Suprapubic skin (tissue), 4 donors: ENCODE data around the gene CES5A. TPM values are rescaled to one million over a fixed set of nuclear protein-coding genes. Genes with fewer than 3 reads are reported as not detected.

Experiments used
- DNase-seq, 2 donors: peaks; one replicate each; pipeline ENCODE4 v3.0.0-alpha.2; 2019; ENCODE audit warnings: low spot score in 2 of 2
- H3K27ac ChIP-seq: fragments of 200-600 bp; sonication (generic); one replicate; pipeline ENCODE4 v1.5.1; 2019
- H3K27me3 ChIP-seq: fragments of 200-600 bp; sonication (generic); one replicate; pipeline ENCODE4 v1.5.1; 2019
- H3K36me3 ChIP-seq: fragments of 200-600 bp; sonication (generic); one replicate; pipeline ENCODE4 v1.5.1; 2019
- H3K4me1 ChIP-seq: fragments of 200-600 bp; sonication (generic); one replicate; pipeline ENCODE4 v1.5.1; 2019
- H3K4me3 ChIP-seq: fragments of 200-600 bp; sonication (generic); one replicate; pipeline ENCODE4 v1.5.1; 2019; ENCODE audit warnings: mild to moderate bottlenecking
- H3K9me3 ChIP-seq: fragments of 200-600 bp; sonication (generic); one replicate; pipeline ENCODE4 v1.5.1; 2019
- EP300 ChIP-seq: sonication (generic); formaldehyde crosslinking; IDR thresholded peaks from one replicate; pipeline ENCODE4 v1.6.1; 2017; ENCODE audit warnings: antibody characterized with exemption
- POLR2A ChIP-seq, 2 donors: fragments of 450-650 bp; IDR thresholded peaks; one replicate each; pipeline ENCODE4 v1.6.1; 2017; ENCODE audit warnings: antibody characterized with exemption in 2 of 2, mild to moderate bottlenecking in 2 of 2, moderate library complexity in 2 of 2
- POLR2AphosphoS5 ChIP-seq, 3 donors: sonication (generic); formaldehyde crosslinking; IDR thresholded peaks; one replicate each; pipeline ENCODE4 v1.6.1; 2017; ENCODE audit warnings: antibody characterized with exemption in 3 of 3
- WGBS: methylation state at CpG from one replicate; pipeline ENCODE4 v1.1.5; 2018; 5-methylcytosine and 5-hydroxymethylcytosine counted together
- total RNA-seq, 4 donors: library from RNA; depleted of rRNA; stranded (reverse); fragments of >200 nt; gene quantifications; one replicate each; pipeline ENCODE4 v1.1.0, GENCODE V29; 2016
- TF ChIP-seq, protein P1 (sequence below), 2 donors: fragments of 200-600 bp in 1 of 2; fragments of 450-650 bp in 1 of 2; sonication (generic) in 1 of 2; IDR thresholded peaks; one replicate each; pipeline ENCODE4 v1.5.1; 2016 to 2019; ENCODE audit warnings: antibody characterized with exemption in 2 of 2, mild to moderate bottlenecking in 1 of 2, moderate library complexity in 1 of 2

CES5A gene
- under 1 TPM in 2 of 4 donors, not detected in 2; 0.30 to 0.60 TPM for total RNA-seq

- no peak for DNase-seq
- Histone ChIP-seq H3K27ac (no peak within 1 kb of the TSS), H3K27me3 (peaks cover 9% of the 10 kb centered on the region), H3K4me1 (no peaks in the 10 kb centered on the region), H3K9me3 (no peaks in the 10 kb centered on the region), H3K4me3 (no peak within 1 kb of the TSS), H3K36me3 (no peaks in the 10 kb centered on the region)
- WGBS, result 56% methylated on average over 2 of the region's 2 CpGs
- no peak for TF ChIP-seq EP300
- no peak for TF ChIP-seq POLR2A (IDR thresholded peaks at IDR 0.05)
- no peak for TF ChIP-seq POLR2AphosphoS5 (IDR thresholded peaks at IDR 0.05)
- TF ChIP-seq, protein P1, sequence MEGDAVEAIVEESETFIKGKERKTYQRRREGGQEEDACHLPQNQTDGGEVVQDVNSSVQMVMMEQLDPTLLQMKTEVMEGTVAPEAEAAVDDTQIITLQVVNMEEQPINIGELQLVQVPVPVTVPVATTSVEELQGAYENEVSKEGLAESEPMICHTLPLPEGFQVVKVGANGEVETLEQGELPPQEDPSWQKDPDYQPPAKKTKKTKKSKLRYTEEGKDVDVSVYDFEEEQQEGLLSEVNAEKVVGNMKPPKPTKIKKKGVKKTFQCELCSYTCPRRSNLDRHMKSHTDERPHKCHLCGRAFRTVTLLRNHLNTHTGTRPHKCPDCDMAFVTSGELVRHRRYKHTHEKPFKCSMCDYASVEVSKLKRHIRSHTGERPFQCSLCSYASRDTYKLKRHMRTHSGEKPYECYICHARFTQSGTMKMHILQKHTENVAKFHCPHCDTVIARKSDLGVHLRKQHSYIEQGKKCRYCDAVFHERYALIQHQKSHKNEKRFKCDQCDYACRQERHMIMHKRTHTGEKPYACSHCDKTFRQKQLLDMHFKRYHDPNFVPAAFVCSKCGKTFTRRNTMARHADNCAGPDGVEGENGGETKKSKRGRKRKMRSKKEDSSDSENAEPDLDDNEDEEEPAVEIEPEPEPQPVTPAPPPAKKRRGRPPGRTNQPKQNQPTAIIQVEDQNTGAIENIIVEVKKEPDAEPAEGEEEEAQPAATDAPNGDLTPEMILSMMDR (IDR thresholded peaks at IDR 0.05), result no peak
These were observed at the start of gene CES5A for GRCh38 chr16:55875273-55875672. Gene CES5A, minus strand, starts transcription at chr16:55875373. Its CDS starts 152 bp downstream, at chr16:55875221.

GRCh38 chr16:55922662-55923061, 47.5 kb upstream of the CES5A start:
- Histone ChIP-seq H3K9me3 (no peaks in the 10 kb centered on the region), H3K4me3 (no peak overlapping the region), H3K4me1 (no peaks in the 10 kb centered on the region), H3K36me3 (no peaks in the 10 kb centered on the region), H3K27me3 (peaks cover 13% of the 10 kb centered on the region), H3K27ac (no peak overlapping the region)
- DNase-seq, result no peak
- TF ChIP-seq POLR2AphosphoS5 (IDR thresholded peaks at IDR 0.05) (no peak), POLR2A (IDR thresholded peaks at IDR 0.05) (no peak), EP300 (no peak)
- TF ChIP-seq, protein P1 (IDR thresholded peaks at IDR 0.05), result no peak

- Histone ChIP-seq H3K27ac (no peak overlapping the region), H3K9me3 (no peaks in the 10 kb centered on the region), H3K36me3 (no peaks in the 10 kb centered on the region), H3K4me1 (peaks cover 36% of the 10 kb centered on the region), H3K27me3 (peaks cover 13% of the 10 kb centered on the region), H3K4me3 (no peak overlapping the region)
- 83% methylated on average over 1 of the region's 1 CpG for WGBS
- DNase-seq, result no peak
- TF ChIP-seq POLR2A (IDR thresholded peaks at IDR 0.05) (no peak), POLR2AphosphoS5 (IDR thresholded peaks at IDR 0.05) (no peak), EP300 (no peak)
- TF ChIP-seq, protein P1 (IDR thresholded peaks at IDR 0.05), result no peak
These were observed 42.4 kb upstream of the CES5A start for GRCh38 chr16:55917373-55918160.

GRCh38 chr16:55915096-55915827, 40.1 kb upstream of the CES5A start:
- H3K4me1 ChIP-seq, result peaks cover 43% of the 10 kb centered on the region
- H3K4me3 ChIP-seq, result no peak overlapping the region
- 40% methylated on average over 6 of the region's 6 CpGs for WGBS
- no peak for DNase-seq
- no peaks in the 10 kb centered on the region for H3K9me3 ChIP-seq
- TF ChIP-seq EP300, result no peak
- no peak for TF ChIP-seq POLR2A (IDR thresholded peaks at IDR 0.05)
- TF ChIP-seq POLR2AphosphoS5 (IDR thresholded peaks at IDR 0.05), result no peak
- TF ChIP-seq, protein P1 (IDR thresholded peaks at IDR 0.05), result no peak
- peaks cover 9% of the 10 kb centered on the region for H3K27me3 ChIP-seq
- no peak overlapping the region for H3K27ac ChIP-seq
- H3K36me3 ChIP-seq, result no peaks in the 10 kb centered on the region

DNA sequence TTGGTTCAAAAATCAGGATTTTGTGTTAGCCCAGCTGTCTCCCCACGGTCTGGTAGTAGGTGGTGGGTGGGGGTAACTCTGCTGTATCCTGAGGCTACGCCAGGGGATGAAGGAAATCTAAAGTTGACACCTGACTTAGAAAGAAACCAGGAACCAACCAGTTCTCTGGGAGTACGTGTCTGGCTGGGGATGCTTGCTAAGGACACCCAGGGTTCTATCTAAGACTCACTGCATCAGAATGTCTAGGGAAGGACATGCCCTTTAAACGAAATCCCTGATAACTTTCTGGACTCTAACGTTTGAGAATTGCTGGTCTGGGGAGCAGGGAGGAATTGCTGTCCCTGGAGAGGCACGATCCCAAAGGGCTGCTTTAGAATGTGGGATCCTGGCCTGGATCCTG, 39.2 kb upstream of the CES5A start:
- Histone ChIP-seq H3K4me3 (no peak overlapping the region), H3K36me3 (no peaks in the 10 kb centered on the region), H3K9me3 (no peaks in the 10 kb centered on the region), H3K27me3 (peaks cover 6% of the 10 kb centered on the region), H3K4me1 (peaks cover 43% of the 10 kb centered on the region), H3K27ac (peak overlapping the region; percentile 44)
- TF ChIP-seq EP300 (no peak), POLR2A (IDR thresholded peaks at IDR 0.05) (no peak), POLR2AphosphoS5 (IDR thresholded peaks at IDR 0.05) (no peak)
- TF ChIP-seq, protein P1 (IDR thresholded peaks at IDR 0.05), result no peak
- 60% methylated on average over 6 of the region's 6 CpGs for WGBS
- no peak for DNase-seq
